RKO (cell line): ENCODE measurements around the gene CAMKMT.

Experiments used
- DNase-seq: peaks from one replicate; pipeline ENCODE4 v3.0.0-alpha.2; 2016; ENCODE audit warnings: low spot score

The CAMKMT gene

GRCh38 chr2:44744961-44745892, 383.5 kb downstream of the CAMKMT start:
- DNase-seq = no peak

GRCh38 chr2:44745922-44746766, 384.4 kb downstream of the CAMKMT start:
- DNase-seq = no peak

- no peak for DNase-seq
Measured at GRCh38 chr2:44746856-44747615, 385.3 kb downstream of the CAMKMT start.

GRCh38 chr2:44747794-44748193, 386.0 kb downstream of the CAMKMT start:
- DNase-seq = no peak

GRCh38 chr2:44751754-44752479, 390.2 kb downstream of the CAMKMT start:
- DNase-seq = no peak

- no peak for DNase-seq
Measured at GRCh38 chr2:44752761-44753160, 391.0 kb downstream of the CAMKMT start.

- DNase-seq = no peak
Measured at GRCh38 chr2:44753552-44754285, 392.0 kb downstream of the CAMKMT start.

GRCh38 chr2:44758591-44758990, 396.8 kb downstream of the CAMKMT start:
- DNase-seq = no peak

GRCh38 chr2:44759823-44760222, 398.1 kb downstream of the CAMKMT start:
- no peak for DNase-seq

- no peak for DNase-seq
Measured at GRCh38 chr2:44763275-44763782, 401.6 kb downstream of the CAMKMT start.

- DNase-seq = no peak
Measured at GRCh38 chr2:44766220-44766619, 404.5 kb downstream of the CAMKMT start.

- no peak for DNase-seq
Measured at GRCh38 chr2:44766777-44767176, 405.0 kb downstream of the CAMKMT start.

- no peak for DNase-seq
Measured at GRCh38 chr2:44767691-44768090, 405.9 kb downstream of the CAMKMT start.

- no peak for DNase-seq
Measured at GRCh38 chr2:44768438-44769236, 406.9 kb downstream of the CAMKMT start.

- no peak for DNase-seq
Measured at GRCh38 chr2:44769349-44770011, 407.7 kb downstream of the CAMKMT start.

GRCh38 chr2:44770221-44771195, 408.8 kb downstream of the CAMKMT start:
- no peak for DNase-seq

- DNase-seq = no peak
Measured at GRCh38 chr2:44771522-44771921, 409.8 kb downstream of the CAMKMT start.

- DNase-seq = no peak
Measured at GRCh38 chr2:44772131-44772530, 410.4 kb downstream of the CAMKMT start.
